GM18867 (cell line): ENCODE measurements around the gene DRAM1.
"Not testable (repeated sequence)": the region's sequence is repeated elsewhere in the genome, so short reads cannot be mapped to it uniquely, and the experiment has no call there.

Experiments
- ATAC-seq: cut with Tn5 transposase; IDR thresholded peaks from one replicate; pipeline ENCODE4 v1.9.1; 2021; ENCODE audit warnings: mild to moderate bottlenecking, moderate library complexity; ENCODE audit not compliant: unreplicated experiment

The DRAM1 gene

DNA sequence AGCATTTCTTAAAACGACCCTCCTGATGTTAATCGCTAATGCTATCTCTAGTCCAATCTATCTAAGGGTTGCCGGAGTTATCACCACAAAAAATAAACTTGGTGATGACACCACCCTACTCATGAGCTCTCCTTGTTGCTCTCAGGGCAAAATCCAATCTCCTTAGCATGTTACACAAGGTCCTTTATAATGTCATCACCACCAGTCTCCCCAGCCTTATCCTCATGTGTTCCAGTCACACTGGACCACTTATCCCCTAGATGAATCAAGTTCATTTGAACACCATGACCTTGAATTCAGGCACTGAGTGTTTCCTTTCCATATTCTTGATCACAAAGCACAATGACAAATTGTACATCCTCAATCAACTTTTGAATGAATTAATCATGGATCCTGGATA lies 19.0 kb upstream of the DRAM1 start:
- no peak for ATAC-seq

DNA sequence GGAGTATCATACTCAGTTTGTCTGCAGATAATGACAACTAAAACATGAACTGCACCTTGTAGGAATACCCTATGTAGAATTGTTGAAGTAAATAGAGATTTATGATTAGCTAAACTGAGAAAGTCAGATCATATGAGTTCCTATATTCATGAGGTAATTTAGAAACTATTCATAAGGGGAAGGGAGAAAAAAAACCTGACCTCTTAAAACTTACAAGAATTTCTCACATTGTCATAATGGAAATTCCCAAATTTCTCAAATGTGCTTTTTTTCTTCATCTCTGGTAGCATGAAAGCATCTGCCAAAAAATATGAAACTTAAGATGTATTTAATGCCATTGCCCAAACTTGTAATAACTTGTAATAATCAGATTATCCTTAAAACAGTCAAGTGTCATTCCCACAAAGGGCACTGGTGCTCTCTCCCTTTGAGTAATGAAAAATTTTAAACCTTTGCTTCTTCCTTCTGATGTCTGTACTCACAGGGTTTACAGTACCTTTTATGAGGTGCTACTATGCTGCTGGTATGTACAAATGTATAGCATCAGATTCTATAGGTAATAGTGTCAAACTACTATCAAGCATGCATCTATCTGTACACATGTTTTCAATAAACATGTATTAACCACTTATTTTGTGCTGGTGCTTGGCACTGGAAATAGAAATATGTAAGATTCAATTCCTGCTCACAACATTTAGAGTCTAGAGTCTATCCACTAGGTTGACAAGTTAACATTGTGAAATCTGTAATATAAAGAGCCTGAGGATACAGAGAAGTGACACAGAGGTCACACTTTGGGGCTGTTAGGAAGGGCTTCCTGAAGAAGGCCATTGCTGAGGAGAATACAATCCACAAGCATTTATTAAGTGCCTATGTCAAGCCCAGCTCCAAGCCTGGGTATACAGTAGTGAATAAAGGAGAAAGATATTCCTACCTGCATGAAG lies 17.4 kb upstream of the DRAM1 start:
- ATAC-seq = peak; percentile 52

DNA sequence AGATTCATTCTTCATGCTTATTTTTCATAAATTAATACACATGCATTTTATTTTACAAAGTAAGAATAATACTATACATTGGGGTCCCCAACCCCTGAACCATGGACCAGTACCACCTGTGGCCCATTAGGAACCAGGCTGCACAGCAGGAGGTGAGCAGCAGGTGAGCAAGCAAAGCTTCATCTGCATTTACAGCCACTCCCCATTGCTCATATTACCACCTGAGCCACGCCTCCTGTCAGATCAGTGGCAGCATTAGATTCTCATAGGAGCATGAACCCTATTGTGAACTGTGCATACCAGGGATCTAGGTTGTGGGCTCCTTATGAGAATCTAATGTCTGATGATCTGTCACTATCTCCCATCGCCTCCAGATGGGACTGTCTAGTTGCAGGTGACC lies 15.7 kb upstream of the DRAM1 start:
- not testable (repeated sequence) for ATAC-seq

DNA sequence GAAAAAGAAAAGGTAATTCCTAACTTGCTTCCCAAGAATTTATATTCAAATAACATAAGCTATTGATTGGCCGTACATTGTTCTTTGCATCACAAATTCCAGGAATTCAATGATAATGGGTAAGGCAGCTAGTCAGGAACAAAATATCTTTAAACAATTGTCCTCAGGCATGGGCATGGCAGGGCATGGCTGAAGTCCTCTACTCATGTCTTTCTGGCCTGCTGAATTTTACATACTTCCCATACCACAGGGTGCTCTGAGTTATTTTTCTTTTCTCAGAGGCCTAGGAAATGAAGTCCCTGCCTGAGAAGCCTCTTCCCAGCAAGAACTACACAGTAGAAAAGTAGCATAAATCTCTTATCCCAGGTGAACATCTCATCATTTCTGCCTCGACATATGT lies 15.1 kb upstream of the DRAM1 start:
- no peak for ATAC-seq

DNA sequence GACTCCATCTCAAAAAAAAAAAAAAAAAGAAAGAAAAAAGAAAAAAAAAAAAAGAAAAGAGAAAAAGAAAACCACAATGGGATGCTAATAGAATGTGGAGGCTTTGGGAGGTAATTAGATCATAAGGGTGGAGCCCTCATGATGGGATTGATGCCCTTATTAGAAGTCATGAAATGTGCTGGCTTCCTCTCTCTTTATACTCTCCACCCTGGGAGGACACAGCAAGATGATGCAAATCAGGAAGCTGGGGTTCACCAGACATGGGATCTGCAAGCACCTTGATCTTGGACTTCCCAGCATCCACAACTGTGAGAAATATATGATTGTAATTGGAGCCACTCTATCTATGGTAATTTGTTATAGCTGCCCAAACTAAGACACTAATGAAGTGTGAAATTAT lies 13.4 kb upstream of the DRAM1 start:
- no peak for ATAC-seq

DNA sequence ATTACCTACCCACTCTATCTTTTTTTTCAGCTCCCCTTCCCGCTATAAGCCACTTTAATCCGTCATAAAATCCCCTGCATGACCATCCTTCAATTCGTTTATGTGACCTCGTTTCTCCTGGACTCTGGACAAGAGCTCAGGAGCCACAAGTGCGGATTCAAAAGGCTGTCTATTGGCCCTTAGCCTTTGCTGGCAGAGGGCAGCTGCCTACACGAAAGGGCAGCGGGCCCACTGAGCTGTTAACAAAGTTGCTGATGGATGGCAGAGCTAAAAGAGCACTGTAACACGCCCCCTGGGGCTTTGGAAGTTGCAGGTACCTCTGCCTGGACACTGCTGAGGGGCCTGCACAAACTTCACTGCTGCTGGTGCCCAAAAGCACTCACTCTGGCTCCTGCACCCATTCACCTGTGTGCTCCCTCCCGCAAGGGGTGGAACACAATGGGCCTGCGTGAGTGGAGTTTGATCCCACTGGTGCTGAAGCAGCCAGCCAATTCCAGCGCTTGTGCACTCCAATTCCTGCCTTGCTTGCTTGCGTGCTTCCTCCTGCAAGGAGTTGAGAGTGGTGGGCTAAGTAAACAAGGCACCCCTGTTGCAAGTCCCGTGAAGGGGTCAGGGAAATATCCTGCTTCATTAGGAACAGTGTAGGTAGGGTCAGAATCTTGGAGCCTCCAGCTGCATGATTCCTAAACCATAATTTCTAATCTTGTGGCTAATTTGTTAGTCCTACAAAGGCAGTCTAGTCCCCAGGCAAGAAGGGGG lies 10.6 kb upstream of the DRAM1 start:
- ATAC-seq = no peak

DNA sequence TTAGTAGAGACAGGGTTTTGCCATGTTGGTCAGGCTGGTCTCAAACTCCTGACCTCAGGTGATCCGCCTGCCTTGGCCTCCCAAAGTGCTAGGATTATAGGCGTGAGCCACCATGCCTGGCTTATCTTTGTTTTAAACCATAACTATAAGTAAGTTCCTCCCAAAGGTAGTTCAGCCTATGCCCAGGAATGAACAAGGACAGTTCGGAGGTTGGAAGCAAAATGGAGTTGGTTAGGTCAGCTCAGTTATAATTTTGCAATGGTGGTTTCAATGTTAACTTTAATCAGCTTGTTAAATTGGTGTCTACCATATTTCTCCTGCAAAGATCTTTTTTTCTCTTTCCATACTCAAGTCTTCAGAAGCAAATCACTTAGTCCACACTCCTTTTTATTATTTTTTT lies 9.8 kb upstream of the DRAM1 start:
- not testable (repeated sequence) for ATAC-seq

DNA sequence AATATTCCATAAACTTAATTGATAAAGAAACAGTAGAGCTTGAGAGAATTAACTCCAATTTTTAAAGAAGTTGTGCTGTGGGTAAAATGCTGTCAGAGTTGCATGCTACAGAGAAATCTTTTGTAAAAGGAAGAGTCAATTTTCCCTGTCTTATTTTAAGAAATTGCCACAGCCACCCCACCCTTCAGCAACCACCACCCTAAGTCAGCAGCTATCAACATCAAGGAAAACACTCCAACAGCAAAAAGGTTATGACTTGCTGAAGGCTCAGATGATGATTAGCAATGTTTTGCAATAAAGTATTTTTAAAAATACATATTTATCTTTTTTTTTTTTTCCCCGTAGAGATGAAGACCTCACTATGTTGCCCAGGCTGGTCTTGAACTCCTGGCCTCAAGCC lies 6.5 kb upstream of the DRAM1 start:
- no peak for ATAC-seq

DNA sequence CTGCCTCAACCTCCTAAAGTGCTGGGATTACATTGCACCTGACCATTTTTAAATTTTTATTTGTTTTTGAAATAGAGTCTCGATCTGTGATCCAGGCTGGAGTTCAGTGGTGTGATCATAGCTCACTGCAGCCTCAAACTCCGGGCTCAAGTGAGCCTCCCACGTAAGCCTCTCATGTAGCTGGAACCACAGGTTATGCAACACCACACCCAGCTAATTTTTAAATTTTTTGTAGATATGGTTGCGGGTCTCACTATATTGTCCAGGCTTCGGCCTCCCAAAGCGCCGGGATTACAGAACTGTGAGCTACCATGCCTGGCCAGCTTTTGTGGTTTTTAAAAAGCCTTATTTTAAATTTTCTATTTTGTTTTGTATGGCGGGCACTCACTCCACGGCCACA lies 2.2 kb upstream of the DRAM1 start:
- ATAC-seq = no peak

DNA sequence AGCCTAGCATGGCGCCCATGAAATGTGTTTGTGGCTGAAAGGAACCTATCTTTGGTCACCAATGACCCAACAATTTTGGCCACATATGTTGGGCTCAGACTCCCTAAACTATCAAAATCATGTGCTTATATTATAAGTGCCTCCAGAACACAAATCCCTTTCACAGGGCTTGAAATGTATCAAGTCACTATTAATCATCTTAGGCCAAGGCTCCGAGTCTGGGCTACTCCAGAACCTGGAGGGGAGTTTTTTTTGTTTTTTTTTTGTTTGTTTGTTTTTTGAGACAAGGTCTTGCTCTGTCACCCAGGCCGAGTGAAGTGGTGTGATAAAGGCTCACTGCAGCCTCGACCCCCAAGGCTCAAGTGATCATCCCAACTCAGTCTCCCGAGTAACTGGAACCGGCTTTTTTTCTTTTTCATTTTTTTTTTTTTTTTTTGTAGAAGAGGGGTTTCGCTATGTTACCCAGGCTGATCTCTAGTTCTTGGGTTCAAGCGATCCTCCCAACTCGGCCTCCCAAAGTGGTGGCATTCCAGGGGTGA lies 989 bp upstream of the DRAM1 start:
- ATAC-seq = no peak

DNA sequence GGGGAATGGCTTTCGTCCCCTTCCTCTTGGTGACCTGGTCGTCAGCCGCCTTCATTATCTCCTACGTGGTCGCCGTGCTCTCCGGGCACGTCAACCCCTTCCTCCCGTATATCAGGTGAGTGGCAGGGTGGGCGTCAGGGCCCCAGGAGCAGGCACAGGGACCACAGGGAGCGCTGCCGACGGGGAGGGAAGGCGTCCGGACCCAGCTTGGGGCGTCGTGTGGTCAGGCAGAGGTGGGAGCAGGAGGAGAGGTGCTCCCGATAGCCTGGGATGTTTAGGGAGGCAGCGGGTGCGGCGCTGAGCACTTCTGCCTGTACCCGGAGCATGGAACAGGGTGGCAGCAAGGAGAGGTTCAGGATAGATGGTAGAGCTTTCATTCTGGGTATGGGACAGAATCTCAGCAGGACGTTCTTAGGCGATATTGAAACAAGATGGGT lies 444 bp downstream of the DRAM1 start:
- ATAC-seq = peak; percentile 23

DNA sequence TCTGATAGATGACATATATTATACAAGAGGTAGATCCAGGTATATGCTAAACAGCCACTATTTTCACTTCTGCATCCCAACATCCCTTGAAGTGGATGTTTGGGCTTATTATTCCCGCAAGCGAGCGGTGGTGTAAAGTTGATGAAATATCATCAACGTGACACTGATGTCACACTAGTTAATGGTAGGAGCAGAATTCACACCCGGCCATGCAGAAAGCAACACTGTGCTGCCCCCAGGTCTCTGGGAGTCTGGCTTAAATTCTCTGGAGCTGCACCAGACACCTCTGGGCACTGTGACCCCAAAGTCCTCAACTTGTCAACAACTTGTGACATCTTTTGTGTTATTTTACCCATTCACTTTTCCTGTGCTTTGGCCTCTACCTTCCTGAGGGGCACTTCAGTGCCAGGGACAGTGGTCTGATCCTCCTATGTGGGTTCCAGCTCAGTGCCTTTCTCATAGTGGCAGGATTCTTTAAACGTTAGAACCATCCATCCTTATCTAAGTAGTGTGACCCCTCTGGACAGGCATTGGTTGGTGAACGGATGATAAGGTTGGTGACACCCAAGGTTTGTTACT lies 952 bp downstream of the DRAM1 start:
- no peak for ATAC-seq

DNA sequence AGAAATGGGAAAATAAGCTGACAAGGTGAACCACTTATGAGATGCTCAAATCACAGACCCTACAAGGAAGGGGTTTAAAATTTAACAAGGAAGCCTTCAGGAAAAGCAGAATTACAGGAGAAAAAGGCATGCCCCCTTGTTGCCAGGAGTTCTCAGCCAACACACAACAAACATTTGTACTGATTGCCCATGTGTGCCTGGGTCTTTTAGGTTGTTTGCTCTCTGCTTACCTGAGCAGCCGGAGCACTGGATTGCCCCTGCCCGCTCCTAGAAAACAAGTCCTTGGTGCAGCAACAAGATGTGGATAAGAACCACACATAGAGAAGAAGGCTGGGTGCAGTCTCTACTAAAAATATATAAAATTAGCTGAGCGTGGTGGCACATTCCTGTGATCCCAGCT lies 3.4 kb downstream of the DRAM1 start:
- no peak for ATAC-seq

DNA sequence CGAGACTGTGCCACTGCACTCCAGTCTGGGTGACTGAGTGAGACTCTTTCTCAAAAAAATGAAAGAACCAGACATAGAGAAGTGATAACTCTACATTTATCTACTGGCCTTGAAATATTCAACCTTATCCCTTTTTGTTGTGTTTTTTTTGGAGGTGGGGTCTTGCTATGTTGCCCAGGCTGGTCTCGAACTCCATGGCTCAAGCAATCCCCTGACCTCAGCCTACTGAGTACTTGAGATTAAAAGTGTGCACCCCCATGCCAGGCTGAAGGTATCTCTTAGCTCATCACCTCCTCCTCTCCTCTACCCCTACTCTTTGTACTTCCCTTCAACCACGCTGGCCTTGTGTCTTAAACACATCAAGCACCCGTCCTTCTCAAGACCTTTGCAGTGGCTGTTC lies 3.8 kb downstream of the DRAM1 start:
- ATAC-seq = no peak

DNA sequence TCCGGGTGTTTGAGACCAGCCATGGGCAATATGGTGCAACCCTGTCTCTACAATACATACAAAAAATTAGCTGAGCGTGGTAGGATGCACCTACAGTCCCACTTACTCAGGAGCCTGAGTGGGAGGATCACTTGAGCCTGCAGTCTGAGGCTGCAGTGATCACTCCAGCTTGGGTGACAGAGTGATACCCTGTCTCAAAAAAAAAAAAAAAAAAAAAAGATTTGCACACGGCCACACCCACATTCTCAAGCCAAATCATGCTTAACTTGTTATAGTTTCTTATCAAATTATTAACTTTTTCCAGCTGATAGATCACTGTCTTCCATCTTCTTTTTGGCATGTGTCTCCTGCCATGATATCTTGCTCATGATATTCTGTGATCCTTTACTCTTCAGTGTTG lies 6.8 kb downstream of the DRAM1 start:
- ATAC-seq = no peak

DNA sequence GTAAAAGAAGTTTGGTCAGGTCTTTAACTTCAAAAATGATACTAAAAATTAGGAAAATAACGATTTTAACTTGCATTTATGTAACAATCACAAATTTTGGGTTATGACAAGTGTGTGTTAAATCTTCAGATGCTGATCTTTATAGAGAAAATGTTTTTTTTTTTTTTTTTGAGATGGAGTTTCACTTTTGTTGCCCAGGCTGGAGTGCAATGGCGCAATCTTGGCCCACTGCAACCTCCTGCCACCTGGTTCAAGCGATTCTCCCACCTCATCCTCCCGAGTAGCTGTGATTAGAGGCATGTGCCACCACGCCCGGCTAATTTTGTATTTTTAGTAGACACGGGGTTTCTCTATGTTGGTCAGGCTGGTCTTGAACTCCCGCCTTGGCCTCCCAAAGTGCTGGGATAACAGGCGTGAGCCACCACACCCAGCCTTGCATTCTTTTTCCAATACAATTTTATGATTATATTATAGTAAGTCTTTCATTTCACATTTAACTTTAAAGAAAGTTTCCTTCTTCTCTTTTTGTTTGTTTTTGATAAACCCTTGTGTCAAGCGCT lies 7.5 kb downstream of the DRAM1 start:
- not testable (repeated sequence) for ATAC-seq

DNA sequence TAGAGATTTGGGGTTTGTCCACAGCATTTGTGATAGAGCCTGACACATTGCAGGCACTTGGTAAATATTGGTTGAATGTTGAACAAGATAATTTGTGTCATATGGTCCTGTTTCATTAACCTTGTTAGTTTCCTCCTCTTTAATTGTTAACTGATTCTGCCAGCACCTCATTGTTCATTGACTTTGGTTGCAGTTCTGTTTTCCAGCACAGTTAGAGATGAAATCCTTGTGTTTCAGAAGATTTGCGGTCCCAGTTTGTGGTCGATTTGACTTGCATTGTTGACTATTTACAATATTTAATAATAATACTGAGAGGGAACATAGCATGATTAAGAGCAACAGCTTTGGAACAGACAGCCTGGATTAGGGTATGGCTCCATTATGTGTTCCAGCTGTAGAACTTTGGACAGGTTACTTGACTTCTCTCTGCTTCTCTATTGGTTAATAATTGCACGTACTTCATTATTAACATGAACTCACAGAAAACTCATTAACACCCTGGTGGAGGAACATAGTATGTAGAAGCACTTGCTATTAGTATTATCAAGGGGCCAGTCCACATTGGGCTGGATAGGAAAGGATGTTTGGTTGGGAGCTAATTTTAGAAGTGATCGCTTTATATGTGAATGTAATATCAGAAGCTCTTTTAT lies 8.7 kb downstream of the DRAM1 start:
- no peak for ATAC-seq

DNA sequence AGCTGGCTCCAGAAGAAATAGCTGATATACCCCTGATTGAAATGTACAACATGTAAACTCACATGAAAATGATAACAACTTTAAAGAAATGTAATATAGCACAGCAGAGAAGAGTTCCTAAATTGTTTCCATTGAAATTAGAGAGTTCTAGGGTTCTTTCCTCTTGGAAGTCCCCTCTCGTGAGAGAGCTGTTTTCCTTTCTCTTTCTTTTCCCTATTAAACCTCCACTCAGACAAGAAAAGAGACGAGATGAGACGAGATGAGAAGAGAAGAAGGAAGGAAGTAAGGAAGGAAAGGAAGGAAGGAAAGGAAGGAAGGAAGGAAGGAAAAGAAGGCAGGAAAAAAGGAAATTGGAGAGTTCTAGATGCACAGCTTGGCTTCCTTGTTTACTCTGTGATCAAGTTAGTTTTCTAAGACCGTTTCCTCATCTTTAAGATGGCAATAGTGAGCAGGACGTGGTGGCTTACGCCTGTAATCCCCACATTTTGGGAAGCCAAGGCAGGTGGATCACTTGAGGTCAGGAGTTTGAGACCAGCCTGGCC lies 11.9 kb downstream of the DRAM1 start:
- no peak for ATAC-seq

DNA sequence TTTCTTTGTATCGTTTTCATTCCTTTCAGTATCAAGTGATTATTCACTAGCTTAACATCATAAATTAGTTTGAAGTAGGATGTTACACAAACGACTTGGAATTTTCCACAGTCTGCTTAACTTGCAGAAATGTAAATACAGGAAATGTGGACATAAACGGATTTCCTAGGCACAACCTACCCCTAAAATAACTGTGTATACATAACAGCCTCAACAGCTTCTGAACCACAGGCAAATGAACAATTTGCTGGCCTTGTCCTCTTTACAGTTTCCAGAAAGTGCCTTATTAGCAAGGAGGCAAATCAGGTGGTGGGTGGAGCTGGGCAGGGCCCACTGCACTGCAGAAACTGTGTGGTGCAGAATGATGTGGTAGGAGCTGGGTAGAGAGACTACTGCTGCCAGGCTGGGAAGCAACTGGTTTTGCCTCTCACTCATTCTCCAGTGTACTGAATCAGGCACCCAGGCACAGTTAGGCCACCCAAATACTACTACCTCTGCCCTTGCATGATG lies 14.1 kb downstream of the DRAM1 start:
- ATAC-seq = peak; percentile 97

DNA sequence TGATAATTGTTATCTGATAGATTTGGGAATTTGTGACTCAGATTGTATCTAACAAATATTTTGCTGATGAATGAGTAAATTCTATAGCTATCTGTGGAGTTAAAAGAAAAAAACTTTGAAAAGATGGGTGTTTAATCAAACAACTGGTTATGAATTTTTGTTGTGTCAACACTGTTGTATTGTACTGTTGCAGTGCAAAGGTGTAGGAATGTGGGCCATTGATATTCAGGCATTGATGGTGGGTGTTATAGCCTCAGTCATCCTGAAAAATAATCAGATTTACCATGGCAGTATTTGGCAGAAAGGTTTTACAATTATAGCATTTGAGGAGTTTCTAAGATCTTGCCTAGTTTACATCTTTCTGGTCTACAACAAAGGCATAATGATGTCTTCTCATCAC lies 15.4 kb downstream of the DRAM1 start:
- no peak for ATAC-seq
